GM18502 (cell line): ENCODE data around the gene GALNTL6.

Experiments used
- ATAC-seq: cut with Tn5 transposase; IDR thresholded peaks from one replicate; pipeline ENCODE4 v1.9.1; 2021; ENCODE audit warnings: mild to moderate bottlenecking; ENCODE audit not compliant: unreplicated experiment, poor library complexity

Gene GALNTL6

GRCh38 chr4:172173206-172173605 is 360.0 kb downstream of the GALNTL6 start:
- no peak for ATAC-seq

- ATAC-seq, result no peak
Measured at GRCh38 chr4:172177382-172177781, 364.2 kb downstream of the GALNTL6 start.

- no peak for ATAC-seq
Measured at GRCh38 chr4:172188248-172188988, 375.2 kb downstream of the GALNTL6 start.

GRCh38 chr4:172202480-172203076 is 389.4 kb downstream of the GALNTL6 start:
- peak; percentile 65 for ATAC-seq

GRCh38 chr4:172207258-172207657 is 394.1 kb downstream of the GALNTL6 start:
- no peak for ATAC-seq

GRCh38 chr4:172207886-172208285 is 394.7 kb downstream of the GALNTL6 start:
- ATAC-seq, result no peak

- ATAC-seq, result no peak
Measured at GRCh38 chr4:172220679-172221078, 407.5 kb downstream of the GALNTL6 start.

GRCh38 chr4:172225457-172225856 is 412.3 kb downstream of the GALNTL6 start:
- no peak for ATAC-seq

- ATAC-seq, result no peak
Measured at GRCh38 chr4:172232966-172233365, 419.8 kb downstream of the GALNTL6 start.

- ATAC-seq, result no peak
Measured at GRCh38 chr4:172243551-172243950, 430.3 kb downstream of the GALNTL6 start.

GRCh38 chr4:172245516-172245915 is 432.3 kb downstream of the GALNTL6 start:
- ATAC-seq, result no peak

GRCh38 chr4:172253409-172253808 is 440.2 kb downstream of the GALNTL6 start:
- no peak for ATAC-seq

- ATAC-seq, result no peak
Measured at GRCh38 chr4:172256820-172257219, 443.6 kb downstream of the GALNTL6 start.

- no peak for ATAC-seq
Measured at GRCh38 chr4:172270397-172270796, 457.2 kb downstream of the GALNTL6 start.

GRCh38 chr4:172287117-172287516 is 473.9 kb downstream of the GALNTL6 start:
- no peak for ATAC-seq

- no peak for ATAC-seq
Measured at GRCh38 chr4:172305698-172306097, 492.5 kb downstream of the GALNTL6 start.

- ATAC-seq, result peak; percentile 64
Measured at GRCh38 chr4:172308078-172308477, 494.9 kb downstream of the GALNTL6 start.

- ATAC-seq, result no peak
Measured at GRCh38 chr4:172311682-172312081, 498.5 kb downstream of the GALNTL6 start.

- no peak for ATAC-seq
Measured at GRCh38 chr4:172323288-172323687, 510.1 kb downstream of the GALNTL6 start.

- ATAC-seq, result no peak
Measured at GRCh38 chr4:172344308-172344938, 531.2 kb downstream of the GALNTL6 start.

GRCh38 chr4:172348426-172348825 is 535.2 kb downstream of the GALNTL6 start:
- ATAC-seq, result no peak

GRCh38 chr4:172352356-172352755 is 539.2 kb downstream of the GALNTL6 start:
- no peak for ATAC-seq
